NCI-H345 (cell line): ENCODE data around the gene SUGCT.

ENCODE experiments used
- DNase-seq: peaks from one replicate; lab custom pipeline; 2025; lab: John Stamatoyannopoulos, UW

The SUGCT gene

GRCh38 chr7:40526951-40527715, 392.3 kb downstream of the SUGCT start:
- DNase-seq = no peak

GRCh38 chr7:40527723-40528122, 392.9 kb downstream of the SUGCT start:
- DNase-seq = no peak

- DNase-seq = no peak
These were observed 395.5 kb downstream of the SUGCT start for GRCh38 chr7:40530292-40530691.

DNA sequence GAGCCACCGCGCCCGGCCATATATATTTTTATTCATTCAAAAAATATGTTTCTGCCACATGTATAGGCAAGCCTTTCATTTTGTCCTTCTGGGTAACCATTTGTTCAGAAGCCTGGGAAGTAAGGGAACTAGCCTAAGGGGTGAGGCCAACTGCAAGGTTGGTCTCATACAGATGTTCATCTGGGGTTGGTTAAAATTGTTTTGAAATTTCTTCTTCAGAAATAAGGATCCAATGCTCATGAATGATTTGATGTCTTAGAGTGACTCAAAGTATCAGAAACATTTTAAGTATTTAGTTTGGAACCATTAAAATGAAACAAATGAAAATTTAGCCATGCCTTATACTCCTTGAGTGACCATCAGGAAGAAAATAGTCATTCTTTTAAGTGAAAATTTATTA, 397.2 kb downstream of the SUGCT start:
- no peak for DNase-seq

GRCh38 chr7:40535678-40536077, 400.9 kb downstream of the SUGCT start:
- no peak for DNase-seq

GRCh38 chr7:40536421-40536820, 401.6 kb downstream of the SUGCT start:
- no peak for DNase-seq

DNA sequence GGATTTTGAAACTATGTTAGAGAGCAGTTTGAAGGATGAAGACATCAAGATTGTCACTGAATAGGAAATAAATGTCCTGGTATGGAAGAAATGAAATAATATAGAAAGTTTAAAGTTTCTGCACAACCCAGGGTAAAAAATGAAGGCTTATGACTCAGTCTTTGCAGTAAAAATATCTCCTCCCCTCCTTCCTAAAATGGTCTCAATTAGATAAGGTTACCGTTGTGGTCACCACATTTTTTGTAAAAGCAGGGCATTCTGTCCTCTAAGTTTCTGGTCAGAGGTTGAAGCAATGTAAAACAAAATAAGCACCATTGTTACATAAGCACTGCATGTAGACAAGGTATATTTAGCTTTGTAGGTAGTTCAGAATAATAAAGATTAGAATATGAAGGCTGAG, 403.5 kb downstream of the SUGCT start:
- no peak for DNase-seq

DNA sequence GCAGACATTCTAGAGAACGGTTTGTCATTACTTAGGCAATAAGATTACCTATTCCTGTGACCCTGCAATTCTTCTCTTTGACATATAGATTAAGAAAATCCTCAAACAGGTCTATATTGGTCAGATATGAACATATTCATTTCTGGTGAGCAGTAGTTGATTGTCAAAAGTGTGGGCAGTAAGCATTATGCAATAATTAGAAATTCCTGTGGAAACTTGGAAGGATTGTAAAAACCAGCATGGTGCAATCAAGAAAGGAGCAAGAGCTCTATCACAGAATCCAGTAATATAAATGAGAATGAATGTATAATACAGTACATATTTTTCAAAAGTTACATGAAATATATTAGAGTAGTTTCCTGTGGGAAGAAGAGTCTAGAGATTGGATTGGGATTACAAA, 406.5 kb downstream of the SUGCT start:
- DNase-seq = no peak

GRCh38 chr7:40542982-40543741, 408.4 kb downstream of the SUGCT start:
- DNase-seq = no peak

GRCh38 chr7:40544221-40544723, 409.5 kb downstream of the SUGCT start:
- no peak for DNase-seq

GRCh38 chr7:40544871-40545303, 410.1 kb downstream of the SUGCT start:
- DNase-seq = no peak

DNA sequence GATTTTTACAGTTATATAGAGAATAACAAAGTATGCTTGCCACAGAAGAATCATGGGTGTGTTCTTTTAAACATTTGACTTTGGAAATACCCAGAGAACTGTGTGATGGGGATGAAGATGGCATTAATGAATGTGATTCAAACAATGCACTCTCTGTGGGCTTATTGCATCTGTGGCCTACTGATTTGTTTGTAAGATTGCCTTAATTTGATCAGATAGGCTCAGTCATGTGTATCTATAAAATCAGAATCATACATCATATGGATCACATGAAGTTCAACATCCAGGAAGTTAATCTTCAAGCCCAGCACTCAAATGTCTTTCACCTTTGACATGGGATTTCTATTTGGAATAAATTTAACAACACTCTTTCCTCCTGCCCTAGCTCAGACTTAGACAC, 410.9 kb downstream of the SUGCT start:
- no peak for DNase-seq

- no peak for DNase-seq
These were observed 412.1 kb downstream of the SUGCT start for GRCh38 chr7:40546616-40547501.

DNA sequence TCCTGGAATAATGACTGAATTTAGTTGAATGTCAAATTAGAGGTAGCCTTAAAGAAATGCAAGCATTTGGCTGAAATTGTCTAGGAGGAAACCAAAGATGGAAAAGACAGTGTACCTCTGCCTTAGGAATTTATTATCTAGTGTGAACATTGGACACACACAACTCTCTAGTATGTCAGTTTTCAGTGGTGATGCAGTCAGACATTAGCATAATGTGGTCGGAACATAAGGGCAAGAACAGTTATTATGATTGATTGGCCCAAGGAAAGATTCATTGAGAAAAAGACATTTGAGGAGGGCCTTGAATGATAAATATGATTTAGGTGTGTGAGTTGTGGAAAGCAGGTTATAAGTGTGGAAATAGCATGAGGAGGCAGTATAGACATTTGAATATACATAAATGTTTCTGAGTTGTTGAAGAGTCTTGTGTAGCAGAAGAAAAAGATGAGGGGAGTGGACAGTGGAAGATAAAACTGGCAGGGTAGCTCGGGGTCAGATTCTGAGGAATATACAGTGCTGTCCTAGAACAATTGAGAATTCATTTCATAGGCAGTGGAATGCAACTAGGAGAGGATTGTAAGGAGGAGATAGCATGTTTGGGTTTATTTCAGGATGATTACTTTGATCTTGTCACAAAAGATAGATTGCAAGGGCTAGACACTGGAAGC, 414.7 kb downstream of the SUGCT start:
- DNase-seq = no peak

- no peak for DNase-seq
These were observed 417.1 kb downstream of the SUGCT start for GRCh38 chr7:40551685-40552576.

GRCh38 chr7:40560672-40561071, 425.9 kb downstream of the SUGCT start:
- no peak for DNase-seq

DNA sequence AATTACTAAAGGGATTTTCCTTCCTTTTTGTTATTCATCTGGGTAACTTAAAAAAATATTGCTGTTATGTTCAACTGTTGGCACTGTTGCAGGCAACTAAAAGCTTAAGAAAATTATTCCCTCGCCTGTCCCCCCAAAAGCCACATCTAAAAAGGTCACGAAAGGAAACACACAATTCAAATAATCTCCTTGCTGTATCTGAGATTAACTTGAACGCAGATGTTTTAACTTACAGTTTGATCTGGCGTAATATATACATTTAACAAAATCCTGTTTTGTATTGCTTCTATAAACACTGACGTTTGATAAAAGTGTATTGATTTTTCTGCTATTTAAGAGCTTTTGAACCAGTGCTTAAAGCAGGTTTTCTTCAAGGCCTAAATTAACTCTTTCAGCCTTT, 432.1 kb downstream of the SUGCT start:
- no peak for DNase-seq

DNA sequence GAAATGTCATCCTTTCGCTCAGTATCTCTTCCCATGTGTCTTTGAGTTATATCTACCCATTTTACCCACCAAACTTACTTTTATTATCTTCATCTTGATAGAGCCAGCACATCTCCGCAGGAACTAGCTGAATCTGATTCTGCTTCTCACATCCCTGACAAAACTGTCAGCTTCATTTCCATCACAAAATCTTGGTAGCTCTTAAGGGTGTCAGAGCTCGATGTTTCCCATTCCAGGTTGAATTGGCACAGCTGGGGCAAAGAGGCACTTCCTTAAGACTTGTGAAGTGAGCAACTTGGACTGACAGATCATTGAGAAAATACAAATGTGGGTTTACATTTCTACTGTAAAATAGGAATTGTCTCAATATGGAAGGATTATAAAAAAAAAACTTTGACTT, 434.5 kb downstream of the SUGCT start:
- DNase-seq = no peak

DNA sequence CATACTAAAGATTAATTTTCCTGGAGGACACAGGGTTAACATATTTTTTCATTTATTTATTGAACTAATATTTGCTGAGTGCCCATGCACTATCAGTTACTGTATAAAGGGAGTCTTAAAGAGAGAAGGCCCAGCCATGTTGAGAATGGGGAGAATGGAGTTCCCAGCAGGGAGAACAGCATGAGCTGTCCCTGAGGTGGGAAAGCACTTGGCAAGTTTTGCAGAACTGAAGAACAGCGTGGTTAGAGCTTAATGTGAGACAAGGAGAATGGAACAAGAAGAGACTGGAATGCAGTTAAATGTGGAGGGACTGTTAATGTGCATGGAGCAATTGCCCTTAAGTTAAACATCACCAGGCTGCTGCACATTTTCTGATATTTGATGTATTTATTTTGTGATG, 435.4 kb downstream of the SUGCT start:
- DNase-seq = no peak

DNA sequence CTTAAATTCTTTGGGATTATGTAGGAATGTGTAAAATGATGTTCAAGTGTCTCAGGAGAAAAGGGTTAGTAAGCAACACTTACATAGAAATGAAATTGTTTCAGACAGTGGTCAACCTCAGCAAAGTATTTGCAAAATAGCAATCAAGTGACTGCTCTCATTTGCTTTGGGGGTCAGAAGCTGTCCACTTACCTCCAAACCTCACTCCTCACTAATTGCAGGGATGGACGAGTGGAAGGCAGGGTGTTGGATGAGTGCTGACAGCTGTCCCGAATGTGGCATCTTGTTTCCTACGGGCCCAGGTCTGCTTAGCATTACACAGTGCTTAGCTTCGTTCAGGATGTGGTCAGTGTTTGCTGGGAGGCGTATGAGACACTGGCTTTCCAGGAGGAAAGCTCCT, 437.0 kb downstream of the SUGCT start:
- no peak for DNase-seq
